NOMO-1 treated with dmso at 0.1 percent for 144 hours (cell line): ENCODE data around the gene TEPSIN.

ENCODE experiments used
- DNase-seq: peaks from one replicate; lab custom pipeline; 2025; ENCODE audit not compliant: unreplicated experiment; lab: John Stamatoyannopoulos, UW

TEPSIN gene

DNA sequence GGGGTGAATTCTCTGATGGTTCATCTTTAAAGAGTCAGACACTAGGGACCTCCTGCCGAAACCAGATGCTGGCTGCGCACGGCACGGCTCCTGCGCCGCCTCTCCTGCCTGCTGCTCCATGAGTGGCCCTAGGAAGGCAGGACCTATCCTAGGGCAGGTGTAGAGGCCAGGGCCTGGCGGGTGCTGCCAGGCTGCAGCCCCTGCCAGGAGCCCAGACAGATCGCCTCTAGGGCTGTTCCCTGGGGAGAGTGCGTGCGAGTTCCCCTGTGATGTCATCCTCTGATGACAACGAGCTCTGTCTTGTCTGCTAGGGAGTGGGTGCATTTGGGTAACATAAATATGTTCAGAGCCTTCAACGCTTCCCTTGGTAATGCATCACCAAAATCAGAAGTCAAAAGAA is 32.4 kb upstream of the TEPSIN start:
- no peak for DNase-seq

DNA sequence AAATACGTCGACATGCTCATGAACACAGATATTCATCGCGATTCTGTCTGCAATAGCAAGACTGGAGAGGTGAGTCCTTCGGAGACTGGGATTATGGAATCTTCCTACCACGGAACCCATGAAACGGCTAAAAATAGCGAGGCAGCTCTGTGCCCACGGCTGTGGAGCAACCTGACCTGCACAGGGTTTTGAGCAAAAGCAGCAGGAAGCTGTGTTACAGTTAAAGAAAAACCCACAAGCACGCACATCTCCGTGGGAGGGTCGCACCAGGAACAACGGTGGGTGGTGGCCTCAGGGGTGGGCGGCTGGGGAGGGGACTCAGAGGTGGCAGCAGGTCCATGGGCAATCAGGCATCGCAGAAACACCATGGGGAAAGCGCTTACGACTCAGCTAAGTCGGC is 31.4 kb upstream of the TEPSIN start:
- no peak for DNase-seq

DNA sequence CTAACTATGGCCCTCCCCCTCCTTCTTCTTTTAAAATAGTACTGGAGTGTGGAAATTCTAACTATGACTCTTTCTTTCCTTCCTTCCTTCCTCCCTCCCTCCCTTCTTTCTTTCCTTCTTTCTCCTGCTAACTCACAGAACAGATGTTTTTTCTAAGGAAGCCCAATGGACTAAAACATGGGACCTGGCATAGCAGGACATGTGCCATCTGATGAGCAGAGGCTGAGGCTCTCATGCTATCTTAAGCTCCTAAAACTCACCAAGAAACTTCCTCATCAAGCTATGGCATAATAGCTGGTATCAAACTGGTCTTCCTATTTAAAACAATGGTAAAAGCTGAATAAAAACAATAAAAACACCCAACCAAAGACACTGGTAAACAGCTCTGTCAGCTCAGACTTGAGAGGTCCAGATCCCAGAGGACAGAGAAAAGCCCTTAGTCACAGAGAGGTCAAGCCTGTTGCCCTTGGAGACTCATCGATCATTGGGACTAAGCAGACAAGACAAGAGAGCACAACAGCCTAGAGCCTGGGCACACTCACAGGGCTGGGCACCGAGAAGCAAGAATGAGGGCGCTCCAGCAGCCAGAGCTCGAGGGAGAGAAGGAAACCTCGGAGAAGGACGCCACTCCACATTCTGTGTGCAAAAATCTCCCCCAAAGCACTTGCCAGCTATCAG is 28.7 kb upstream of the TEPSIN start:
- no peak for DNase-seq

DNA sequence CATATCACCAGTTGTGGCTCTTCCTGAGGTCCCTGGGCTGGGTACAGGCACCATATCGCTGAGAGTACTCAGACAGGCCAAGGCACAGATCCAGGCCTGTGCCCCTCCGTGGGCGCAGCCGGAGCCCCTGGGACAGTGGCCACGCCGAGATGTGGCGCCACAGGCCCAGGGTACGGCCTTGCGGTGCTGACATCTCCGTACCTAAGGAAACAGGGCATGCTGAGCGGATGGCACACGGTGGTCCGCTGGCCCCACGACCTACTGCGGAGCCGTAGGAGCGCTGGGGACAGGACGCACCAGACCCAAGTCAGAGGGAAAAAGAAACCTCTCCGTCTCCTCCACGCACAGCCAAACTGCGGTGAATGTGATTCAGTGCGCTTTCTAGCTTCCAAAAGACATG is 26.7 kb upstream of the TEPSIN start:
- no peak for DNase-seq

DNA sequence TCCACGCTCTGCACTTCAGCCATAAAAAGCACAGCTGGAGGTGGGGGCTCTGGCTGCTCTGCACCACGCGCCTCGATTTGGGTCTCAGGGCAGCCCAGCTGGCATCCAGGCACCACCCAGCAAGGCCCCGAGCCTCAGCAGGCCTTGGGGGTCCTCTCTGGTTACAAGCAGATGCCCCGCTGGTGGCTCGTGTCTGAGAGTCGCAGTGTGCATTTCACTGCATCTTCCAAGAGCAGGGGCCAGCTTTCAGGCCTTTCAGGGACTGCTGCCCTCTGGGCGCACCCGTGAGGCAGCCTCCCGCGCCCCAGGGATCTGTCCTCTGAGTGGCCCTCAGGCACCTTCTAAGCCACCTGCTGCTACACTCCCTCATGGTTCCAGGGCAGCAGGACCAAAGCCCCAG is 25.8 kb upstream of the TEPSIN start:
- DNase-seq, result no peak

DNA sequence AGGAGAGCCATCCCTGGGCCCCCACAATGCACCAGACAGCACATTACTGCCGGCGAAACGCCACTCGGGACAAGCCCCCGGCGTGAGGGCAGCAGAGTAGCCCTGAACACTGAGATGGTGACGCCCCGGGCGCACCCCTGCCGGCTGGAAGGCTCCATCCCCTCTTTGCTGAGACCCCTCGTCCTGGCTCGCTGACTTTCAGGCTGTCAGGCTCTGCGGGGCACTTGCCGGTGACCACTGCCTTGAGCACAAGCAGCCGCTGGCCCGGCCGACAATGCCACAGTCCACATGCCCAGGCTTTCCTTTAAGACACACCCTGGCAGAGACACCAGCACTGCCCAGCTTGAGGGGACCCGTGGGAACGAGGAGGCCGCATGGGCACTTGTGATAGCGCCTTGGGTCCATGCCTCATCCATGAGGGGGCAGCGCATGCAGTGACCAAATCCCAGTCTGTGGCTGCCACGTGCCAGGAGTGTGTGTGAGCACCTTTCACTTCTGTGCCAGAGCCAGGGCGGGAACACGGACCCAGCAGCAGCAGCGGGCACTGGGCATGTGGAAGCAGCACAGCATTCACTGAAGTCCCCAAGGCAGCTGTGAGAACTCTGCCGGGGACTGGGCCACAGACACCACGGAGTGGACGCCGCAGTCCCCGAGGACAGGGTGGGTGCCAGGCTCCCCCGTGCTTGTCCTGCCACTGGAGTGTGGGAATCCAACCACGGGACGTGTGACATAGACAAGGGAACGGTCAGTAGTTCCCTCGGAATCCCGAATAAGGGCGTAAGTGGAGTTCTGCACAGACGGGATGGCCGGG is 24.7 kb upstream of the TEPSIN start:
- no peak for DNase-seq

DNA sequence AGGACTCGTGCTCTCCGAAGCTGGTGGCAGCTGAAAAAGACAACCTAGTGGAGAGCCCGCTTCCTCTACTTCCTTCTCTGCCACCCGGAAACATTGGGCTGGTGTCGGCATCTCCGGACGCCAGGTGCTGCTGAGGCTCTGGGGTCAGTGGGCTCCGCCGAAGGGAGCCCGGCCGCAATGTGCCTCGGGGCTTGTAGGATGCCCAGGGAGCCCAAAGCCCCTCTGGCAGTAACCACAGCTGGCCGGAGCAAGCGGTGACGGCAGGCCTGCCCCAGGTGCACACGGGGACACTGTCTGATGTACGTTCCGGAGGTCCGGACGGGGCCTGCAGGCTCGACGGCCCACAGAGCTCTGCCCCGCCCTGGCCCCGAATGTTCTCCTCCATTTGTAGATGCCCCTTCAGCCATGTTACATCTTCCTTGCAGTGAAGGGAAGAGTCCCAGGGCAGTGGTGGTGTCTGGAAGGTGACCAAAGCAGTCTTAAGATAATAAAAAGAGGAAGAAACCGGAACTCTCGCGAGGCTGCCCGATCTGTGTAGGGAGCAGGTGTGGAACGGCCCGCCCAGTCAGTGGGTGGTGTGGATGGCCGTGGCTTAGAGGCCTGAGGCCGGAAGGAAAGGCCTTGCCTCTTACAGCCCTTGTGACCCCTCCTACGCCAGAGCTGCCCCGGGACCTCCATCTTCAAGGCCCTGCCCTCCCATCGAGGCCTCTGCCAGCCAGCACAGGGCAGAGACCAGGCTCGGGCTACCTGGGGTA is 22.9 kb upstream of the TEPSIN start:
- DNase-seq, result no peak

DNA sequence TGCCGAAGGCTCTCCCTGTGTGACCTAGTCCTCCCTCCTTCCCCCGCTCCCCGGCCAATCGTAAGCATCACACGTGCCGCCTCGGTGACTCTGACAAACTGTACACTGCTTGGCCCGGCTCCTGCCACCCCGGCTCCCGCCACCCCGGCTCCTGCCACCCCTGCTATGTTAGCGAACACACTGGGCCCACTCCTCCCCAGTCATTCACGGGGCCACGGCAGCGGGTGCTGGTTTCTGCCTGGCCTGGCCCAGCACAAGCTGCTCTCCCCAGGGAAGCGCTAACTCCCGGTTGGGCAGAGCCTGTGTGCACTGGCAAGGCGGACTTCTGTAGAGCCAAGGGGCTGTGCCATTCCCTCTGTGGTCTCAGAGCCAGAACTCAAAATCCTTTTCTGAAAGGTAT is 22.2 kb upstream of the TEPSIN start:
- DNase-seq, result no peak

DNA sequence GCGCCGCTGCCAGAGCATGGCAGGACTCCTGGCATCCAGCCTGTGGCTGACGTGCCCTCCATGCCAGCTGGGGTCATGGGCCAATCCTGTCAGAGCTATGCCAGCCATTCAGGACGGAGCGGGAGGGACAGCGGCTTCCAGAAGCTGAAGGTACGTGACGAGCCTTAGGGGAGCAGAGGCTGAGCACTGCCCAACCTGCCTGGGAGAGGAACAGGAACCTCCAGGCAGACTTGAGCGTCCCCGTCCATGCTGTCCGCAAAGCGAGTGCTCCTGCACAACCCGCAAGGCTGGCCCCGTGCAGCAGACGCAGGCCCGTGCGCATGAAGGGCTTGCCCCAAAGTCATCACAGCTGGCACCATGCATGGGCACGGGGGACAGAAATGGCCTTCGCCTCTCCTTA is 21.8 kb upstream of the TEPSIN start:
- DNase-seq, result no peak

DNA sequence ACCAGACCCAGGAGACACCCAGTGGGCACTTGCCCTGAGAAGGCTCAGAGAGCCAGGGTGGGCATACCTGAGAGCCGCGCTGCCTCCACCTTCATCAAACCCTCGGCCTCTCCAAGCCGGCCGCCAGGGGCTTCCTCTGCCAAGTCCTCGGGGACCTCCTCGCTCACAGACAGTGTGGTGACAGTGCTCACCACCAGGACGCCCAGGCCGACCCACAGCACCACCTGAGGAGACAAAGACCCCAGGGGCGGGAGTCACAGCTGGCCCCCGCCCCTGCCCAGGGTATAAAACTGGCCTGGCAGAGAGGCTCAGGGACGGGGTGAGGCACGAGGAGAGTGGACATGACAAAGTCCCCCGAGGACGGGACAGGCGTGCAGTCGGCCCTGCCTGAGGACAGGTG is 21.3 kb upstream of the TEPSIN start:
- no peak for DNase-seq

DNA sequence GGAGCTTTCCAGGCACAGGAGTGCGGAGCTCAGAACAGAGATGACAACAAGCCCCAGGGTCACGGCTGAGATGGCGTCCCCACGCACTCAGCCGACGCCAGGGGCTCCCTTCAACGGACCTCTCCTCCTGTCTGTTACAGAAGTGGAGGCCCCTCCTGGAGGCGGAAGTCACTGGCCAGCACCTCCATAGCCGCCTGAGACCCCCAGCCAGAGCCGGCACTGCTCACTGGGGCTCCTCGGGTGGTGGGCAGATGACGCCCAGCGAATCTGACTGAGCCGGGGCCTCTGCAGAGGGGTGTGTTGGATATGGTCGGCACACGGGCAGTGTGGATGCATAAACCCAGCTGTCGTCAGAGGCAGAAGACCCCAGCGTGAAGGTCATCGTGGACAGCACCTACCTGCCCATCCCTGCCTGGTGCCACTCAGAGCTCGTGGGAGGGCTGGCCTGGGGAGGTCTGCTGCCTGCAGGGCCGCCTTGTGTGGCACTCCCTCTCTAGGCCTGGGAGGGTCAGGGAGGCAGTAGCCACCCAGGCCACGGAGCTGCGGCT is 20.3 kb upstream of the TEPSIN start:
- no peak for DNase-seq

DNA sequence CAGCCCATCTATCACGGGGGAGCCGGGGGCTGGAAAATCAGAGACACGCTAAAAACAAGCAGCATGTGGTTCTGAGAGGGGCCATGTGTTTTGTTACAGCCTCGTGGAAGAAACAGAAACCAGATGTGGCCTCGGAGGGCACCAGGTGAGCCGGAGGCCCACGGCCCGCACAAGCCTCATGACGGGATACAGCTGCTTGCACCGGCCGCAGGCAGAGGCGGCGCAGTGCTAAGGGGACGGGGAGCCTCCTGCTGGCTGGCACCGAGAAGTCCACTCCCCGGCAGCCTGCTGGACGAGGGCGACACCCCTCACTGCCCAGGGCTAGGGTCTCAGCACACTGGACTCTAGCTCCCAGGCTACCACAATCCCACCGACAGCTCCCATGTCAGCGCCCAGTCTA is 19.4 kb upstream of the TEPSIN start:
- DNase-seq, result no peak

DNA sequence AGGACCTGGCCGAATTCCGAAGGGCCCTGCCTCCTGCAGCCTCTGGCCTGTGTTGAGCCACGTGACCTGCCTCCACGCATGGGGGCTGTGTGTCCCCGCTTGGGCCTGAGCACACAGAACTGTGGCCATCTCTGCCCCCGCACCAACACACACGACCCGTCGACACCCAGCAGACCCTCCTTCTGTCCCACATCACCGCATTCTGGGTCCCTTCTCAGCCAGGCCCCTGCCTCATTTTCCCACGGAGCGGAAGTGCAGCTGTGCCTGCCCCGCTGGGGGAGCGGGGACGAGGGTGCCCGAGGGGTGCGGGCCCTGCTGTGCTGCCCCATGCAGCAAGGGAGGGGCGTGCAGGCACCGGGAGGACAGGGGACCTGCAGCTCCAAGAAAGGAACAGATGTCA is 18.7 kb upstream of the TEPSIN start:
- DNase-seq, result no peak

DNA sequence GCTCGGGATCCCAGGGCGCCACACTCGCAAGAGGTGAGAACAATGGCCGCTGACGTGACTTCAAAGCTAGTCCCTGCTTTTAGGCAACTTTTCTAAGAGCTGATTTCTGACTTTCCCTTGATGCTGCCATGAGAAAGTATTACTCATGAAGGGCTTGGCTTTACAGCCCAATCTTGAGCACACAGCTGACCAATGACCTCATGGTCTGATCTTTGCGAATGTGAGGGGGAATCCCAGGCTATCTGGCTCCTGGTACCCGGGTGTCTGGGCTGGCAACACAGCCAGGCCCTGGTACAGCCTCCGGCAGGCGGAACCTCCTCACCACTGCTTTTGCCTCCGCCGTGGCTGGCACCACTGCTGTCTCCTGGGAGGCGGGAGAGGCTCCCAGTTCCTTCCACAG is 17.8 kb upstream of the TEPSIN start:
- no peak for DNase-seq

DNA sequence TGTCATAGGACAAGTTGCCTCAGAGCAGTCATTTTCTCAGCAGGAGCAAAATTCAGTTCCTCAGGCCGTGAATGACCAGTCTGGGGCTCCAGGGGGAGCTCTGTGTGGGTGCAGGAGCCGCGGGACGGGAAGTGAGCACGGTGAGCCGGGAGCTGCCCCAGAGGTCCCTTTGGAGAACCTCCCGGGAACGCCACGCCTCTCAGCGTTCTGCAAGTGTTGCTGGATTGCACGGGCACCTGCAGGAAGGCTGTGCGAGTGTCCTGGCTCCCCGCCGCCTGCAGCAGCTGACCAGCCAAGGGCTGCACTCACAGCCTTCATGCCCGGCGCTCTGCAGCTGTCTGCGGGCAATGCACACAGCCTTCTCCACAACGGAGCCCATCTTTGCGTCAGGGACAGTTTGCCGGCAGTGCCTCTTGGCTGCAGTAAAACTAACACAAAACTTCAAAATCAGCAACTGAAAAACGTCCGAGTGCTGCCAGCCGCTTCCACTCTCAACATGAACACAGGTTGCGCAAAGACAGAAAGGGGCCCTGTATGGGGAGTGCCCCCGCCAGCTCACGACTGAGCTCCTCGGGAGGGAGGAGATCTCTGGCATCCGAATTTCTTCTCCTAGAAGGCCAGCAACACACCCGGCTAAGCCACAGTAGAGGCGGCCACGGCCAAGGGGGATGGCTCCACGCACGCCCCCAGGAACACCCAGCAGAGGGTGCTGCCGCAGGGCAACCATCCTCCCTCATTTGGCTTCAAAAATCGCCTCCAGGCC is 16.3 kb upstream of the TEPSIN start:
- DNase-seq, result peak; percentile 76

DNA sequence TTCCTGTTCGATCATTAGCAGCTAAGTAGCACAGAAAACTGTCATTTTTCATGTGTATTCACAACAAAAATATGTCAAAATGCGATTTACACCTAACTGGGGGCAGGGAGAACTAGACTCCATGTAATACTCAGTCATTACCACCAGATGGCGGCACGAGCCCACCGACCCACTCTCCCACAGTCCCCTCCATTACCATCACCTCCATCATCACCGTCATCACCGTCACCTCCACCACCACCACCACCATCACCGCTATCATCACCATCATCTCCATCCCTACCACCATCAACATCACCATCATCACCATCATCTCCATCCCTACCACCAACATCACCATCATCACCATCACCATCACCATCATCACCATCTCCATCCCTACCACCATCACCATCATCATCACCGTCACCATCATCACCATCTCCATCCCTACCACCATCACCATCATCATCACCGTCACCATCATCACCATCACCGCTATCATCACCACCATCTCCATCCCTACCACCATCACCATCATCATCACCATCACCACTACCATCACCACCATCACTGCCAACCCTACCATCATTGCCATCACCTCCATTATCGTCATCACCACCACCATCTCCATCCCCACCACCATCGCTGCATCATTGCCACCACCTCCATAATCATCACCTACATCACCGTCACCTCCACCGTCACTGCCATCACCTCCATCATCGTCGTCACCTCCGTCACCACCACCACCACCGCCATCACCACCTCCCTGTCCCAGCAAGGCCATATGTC is 14.7 kb upstream of the TEPSIN start:
- peak; percentile 34 for DNase-seq

DNA sequence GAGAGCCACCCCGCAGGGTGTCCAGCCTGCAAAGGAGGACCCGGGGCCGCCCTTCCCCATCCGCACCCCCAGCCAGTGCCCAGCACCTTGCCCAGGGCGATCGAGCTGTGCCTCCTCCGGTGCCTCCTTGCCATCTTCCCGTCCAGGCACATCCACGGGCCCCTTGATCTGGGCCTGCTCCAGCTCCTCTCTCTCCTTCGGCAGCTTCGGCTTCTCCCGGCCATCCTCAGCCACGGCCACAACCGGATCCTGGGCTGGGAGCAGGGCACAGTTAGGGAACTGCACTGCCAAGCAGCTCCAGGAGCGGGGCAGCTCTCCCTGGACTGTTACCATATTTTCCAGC is 14.1 kb upstream of the TEPSIN start:
- no peak for DNase-seq

DNA sequence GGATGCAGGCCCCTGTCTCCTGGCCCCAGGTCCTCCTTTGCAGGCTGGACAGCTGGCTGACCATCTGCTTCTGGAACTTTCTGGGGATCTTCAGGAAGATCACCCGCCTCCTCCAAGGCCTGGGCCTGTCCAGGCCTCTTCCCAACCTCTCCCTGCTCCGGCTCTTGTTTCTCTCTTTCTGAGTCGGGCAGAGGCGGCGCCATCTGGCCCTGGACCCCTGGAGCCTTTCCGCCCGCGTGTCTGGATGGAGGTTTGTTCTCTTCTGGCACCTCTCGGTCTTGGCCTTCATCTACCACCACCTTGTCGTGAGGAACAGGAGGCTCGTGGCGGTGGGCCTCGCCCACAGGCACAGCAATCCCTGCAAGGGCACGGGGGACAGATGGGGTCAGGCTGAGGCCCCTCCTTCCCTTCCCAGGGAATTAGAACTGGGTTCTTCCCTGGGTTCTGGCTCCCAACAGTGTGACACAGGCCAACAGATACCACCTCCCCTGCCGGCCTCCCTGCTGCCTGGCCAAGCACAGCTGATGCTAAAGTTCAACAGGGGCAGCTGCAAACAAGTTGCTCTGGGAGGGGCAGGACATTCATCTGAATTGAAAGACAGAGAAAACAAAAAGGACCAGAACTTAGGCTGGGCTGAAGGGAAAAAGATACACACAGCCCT is 13.6 kb upstream of the TEPSIN start:
- no peak for DNase-seq

DNA sequence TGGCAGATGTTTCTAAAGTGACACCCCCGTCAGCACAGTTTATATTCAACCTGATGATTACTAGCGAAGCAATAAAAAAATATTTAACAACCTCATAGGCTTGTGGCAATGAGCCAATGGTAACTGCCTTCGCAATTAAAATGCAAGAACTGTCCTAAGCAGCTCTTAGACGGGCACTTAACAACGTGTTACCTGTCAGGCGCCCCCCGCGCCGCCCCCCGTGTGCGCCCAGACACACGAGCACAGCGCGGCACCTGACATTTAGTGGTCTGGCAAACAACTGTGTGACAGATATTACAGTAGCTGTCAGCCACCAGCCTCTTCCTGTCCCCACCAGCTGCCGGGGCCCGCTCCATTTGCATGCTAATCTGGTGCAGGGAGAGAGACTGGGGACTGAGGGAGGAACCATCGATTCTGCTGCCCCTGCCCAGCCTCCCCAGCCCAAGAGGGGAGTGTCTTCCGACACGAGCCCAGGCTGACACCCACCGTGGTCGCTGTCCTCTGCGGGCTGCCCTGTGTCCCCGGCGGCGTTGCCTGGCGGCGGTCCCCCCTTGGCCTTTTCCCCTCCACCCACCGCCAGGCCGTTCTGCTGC is 12.9 kb upstream of the TEPSIN start:
- DNase-seq, result no peak
